HG03135 (cell line): Measurements from ENCODE around the gene OLFML1.
"Not testable (repeated sequence)": the region's sequence is repeated elsewhere in the genome, so short reads cannot be mapped to it uniquely, and the experiment has no call there.

ENCODE experiments used
- ATAC-seq: cut with Tn5 transposase; IDR thresholded peaks from one replicate; pipeline ENCODE4 v1.9.1; 2021; ENCODE audit warnings: mild to moderate bottlenecking, moderate library complexity; ENCODE audit not compliant: unreplicated experiment

The OLFML1 gene

GRCh38 chr11:7511401-7511800, 26.1 kb downstream of the OLFML1 start:
- no peak for ATAC-seq

- peak; percentile 73 for ATAC-seq
Measured at GRCh38 chr11:7512525-7513233, 27.4 kb downstream of the OLFML1 start.

DNA sequence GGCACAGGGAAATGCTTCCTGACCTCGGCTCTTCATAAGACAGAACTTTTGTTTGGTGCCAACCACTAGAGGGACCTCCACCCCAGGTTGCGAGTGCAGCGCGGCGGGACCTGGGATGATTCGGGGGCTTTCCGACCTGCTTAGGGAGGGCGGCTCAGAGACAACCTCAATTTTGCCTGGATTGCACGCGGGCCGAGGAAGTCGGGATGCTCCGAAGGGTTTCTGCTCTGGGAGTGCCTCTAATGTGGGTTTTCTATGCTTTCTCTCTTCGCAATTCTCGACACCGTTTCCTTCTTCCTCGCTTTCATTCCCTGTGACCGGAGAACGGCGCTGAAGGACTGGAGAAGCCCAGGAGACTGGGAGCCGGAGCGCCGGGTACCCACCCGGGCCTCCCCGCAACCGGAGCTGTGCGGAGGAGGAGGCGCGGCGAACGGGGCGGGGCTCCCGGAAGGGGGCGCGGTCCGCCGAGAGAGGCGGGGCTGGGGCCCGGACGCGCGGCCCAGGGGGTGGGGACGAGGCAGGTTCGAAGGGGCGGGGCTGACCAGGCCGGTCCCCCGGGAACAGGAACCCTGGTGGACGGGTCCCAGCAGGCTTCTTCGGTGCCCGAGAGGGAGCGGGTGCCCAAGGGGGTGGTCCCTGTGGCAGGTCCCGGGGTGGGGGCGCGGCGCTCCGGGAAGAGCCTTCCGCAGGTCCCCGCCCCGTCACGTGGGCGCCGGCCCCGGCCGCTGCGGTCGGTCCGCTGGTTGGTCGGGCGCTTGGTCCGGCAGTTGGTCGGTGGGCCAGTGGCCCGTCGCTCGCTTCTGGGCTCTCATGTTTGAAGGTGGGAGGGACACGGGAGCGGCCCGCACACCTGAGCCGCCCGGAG, 28.2 kb downstream of the OLFML1 start, which contains the start of gene PPFIBP2:
Gene PPFIBP2, plus strand, starts transcription at position 766 of the 865 bp plus-strand sequence. CDS start 35,477 bp downstream, outside the sequence.
- ATAC-seq: peak; percentile 64

DNA sequence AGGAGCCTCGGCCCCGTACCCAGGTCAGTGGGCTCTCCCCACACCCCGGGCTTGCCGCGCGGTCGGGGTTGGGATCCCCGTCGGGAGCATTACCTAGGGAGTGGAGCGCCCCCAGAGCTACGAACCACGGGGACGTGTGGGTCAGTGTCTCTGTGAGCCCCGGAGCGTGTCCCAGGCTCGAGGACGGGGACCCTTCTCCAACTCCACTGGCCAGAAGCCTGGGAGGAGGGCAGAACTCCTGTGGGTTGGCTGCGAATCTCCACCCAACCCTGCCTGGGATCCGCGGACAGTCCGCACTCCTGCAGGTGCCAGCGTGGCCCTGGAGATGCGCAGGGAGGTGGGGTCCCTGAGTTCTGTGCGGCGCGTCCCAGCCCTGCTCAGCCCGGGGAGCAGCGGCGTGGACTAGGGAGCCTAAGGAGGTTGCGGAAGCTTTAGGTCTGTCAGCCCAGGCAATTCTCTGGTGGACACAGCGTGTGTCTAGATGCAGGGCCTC, 28.8 kb downstream of the OLFML1 start:
- peak; percentile 5 for ATAC-seq

- no peak for ATAC-seq
Measured at GRCh38 chr11:7515447-7515886, 30.2 kb downstream of the OLFML1 start.

- no peak for ATAC-seq
Measured at GRCh38 chr11:7516475-7516874, 31.2 kb downstream of the OLFML1 start.

DNA sequence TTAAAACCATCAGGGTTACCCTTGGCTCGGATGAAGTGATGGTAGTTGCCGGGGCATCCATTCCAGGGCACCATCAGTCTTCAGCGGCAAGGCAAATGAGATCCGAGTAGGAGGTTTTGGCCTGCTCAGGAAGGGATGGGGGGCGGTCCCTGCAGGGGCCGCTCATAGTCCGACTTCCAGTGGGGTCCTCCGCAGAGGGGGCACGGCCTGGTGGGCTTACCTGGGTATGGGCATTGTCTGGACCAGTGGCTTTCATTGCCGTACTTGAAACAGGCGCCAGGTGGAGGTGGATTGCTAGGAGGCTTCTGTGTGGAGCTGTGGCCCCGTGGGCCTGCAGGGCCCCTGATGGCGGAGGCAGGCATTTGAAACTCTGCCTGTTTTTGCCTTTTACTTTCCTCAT, 32.4 kb downstream of the OLFML1 start:
- not testable (repeated sequence) for ATAC-seq

GRCh38 chr11:7518811-7519562, 33.7 kb downstream of the OLFML1 start:
- no peak for ATAC-seq

GRCh38 chr11:7520011-7520942, 35.0 kb downstream of the OLFML1 start:
- peak; percentile 50 for ATAC-seq

DNA sequence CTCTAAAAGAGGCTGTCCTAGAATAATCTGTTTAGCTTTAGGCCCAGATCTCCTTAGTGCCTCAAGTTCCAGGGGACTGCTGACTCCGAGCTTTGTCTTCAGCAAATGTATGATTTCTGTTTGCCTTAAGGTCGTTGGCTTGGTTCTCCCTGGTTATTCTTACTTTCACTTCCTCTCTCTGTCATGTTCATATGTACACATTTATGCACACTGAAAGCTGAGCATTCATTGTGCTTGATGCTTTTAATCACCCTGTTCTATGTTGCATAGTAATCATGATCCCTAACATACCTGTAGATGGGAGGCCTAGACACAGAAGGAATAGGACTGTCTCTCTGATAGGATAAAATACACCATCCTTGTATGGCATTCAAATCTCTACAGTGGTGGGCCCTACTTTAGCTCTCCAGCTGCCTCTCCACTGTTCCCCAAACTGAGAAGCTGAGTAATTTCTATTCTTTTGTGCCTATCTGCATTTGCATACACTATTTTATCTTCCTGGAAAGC, 35.7 kb downstream of the OLFML1 start:
- ATAC-seq: peak; percentile 81

- ATAC-seq: no peak
Measured at GRCh38 chr11:7522121-7522520, 36.8 kb downstream of the OLFML1 start.

DNA sequence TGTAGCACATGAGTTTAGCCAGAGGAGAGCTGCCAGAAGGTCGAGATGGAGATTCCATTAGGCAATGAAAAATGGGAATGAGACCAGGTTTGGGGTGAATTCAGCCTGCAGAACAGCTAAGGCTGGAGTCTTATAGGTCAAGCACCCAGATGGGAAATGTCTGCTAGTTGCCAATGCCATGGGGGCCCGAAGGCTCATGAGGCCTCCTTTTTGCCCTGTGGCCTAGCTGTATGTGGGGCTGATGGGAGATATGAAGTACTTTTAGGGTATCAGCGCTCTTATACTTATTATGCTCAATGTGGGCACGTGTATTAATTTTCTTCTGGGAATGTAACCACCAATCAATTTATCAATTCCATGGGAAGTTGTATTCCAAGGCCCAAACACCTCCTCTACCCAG, 37.2 kb downstream of the OLFML1 start:
- no peak for ATAC-seq

DNA sequence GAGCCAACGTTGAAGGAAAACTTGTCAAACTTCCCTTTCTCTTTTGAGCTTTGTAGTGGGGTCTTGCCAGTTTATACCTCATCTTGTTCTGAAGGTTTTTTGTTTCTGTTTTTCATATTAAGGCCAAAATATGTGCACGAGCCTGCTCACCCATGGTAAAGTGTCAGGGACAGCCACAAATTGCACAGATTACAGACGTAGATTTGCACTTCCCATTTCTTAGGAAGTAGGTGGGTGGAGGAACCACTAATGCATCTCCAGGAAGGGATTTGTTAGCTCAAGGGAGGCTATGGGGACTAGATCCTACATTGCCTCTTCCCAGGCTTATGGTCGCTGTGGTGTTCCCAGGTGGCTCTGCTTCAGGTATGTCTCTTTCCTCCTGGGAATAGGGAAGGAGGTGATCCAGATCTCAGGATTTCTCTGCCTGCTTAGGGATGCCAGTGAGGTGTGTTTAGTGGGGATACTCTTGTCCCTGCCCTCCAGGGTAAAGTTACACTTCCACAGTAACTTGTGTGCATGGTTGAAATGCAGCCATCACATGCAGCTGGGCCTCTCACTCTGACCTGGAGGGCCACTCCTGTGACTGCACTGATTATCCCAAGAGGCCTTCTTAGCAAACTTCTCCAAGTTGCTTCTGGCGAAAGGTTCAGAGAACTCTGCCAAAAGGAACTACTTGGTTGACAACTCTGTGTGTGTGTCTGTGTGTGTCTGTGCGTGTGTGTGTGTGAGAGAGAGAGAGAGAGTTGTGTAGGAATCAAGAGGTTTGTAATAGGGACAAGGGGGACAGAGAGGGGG, 38.3 kb downstream of the OLFML1 start:
- no peak for ATAC-seq

- no peak for ATAC-seq
Measured at GRCh38 chr11:7524462-7525235, 39.3 kb downstream of the OLFML1 start.

DNA sequence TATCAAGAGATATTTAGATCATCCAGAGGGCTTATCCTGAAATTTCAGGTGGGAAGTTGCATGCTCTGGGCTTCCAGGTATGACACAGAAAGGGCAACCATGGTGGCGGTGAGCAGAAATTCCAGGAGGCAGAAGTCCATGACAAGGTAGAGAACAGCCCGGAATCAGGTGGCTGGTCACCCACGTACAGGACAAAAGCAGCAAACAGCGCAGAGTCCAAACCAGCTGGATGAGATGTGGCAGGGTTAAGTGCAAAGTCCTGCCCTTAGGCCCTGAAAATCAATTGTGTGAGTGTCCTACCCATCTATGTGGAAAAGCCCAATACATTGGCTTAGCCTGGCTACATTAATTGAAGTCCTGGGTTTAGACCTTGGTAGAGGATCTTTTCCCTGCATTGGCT, 40.1 kb downstream of the OLFML1 start:
- no peak for ATAC-seq

- no peak for ATAC-seq
Measured at GRCh38 chr11:7527029-7527428, 41.7 kb downstream of the OLFML1 start.

DNA sequence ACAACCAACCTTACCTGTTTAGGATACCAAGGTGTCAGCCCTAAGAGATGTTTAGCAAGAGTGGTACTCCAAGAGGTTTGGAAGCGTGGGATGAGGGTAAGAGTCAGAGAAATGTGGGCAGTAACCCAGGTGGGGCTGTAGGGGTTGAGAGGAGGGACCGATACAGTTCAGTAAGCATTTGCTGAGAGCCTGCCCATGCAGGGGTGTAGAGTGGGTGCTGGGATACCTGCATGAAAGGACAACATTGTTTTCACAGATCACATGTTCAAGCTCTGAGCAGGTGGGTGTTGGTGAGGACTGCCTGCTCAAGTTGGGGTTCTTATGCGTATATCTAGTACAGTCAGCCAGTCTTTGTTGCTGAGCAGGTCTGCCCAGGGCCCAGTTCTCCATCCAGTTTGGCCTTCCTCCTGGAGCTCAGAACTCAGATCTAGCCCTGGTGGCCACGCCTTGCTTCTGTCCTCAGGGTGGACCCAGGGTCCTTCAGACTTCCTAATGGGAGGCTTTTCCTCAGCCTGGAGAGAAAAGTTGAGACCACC, 43.3 kb downstream of the OLFML1 start:
- ATAC-seq: no peak
